ENCODE results near the gene MAML2. TPM values are rescaled to one million over a fixed set of nuclear protein-coding genes. Genes with fewer than 3 reads are reported as not detected.

MAML2 gene
- polyA plus RNA-seq, 3 donors = 0.57 to 7.6 (median 1.2) TPM

DNA sequence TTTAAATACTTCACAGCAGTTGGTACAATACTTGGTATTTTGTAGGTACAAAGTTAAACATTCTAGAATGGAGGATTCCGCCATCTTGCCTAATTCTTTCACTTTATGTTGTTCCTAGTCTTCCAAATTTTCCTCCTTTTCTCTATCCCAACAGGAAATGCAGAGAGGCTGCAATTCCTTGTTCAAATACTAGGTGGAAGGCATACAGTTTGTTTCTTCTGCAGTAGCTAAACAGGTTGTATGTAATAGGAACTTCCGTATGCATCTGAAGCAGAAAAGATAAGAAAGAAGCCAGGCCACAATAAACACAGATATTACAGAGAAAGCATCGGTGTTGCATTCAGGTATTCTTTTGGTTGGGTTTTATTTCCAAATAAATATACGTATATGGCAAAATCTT lies 232.7 kb downstream of the MAML2 start:
- Histone ChIP-seq H3K27me3 (ENCODE audit: control insufficient read depth in 2 of 2, insufficient read depth in 2 of 2, low read length in 2 of 2) (no peaks in the 10 kb centered on the region), H3K4me2 (replicated peaks; ENCODE audit: extremely low read depth, low read length, poor library complexity, severe bottlenecking) (no peak overlapping the region), H3K36me3 (replicated peaks in 1 of 2; ENCODE audit: control insufficient read depth in 1 of 2, insufficient read depth in 2 of 2, low read length in 2 of 2) (no peaks in the 10 kb centered on the region), H3K27ac (ENCODE audit: low read depth in 1 of 2, low read length in 2 of 2) (no peak overlapping the region), H3K9me3 (replicated peaks in 1 of 2; ENCODE audit: control insufficient read depth in 1 of 2, insufficient read depth in 1 of 2, low read length in 2 of 2) (no peaks in the 10 kb centered on the region), H3K79me2 (ENCODE audit: insufficient read depth, low read length) (no peaks in the 10 kb centered on the region), H2AFZ (ENCODE audit: insufficient read depth, low read depth, low read length, poor library complexity, severe bottlenecking) (no peak overlapping the region), H3K4me3 (replicated peaks in 1 of 3; ENCODE audit: low read depth in 2 of 3, low read length in 3 of 3) (no peak overlapping the region), H3K4me1 (ENCODE audit: control insufficient read depth in 1 of 2, insufficient read depth in 2 of 2, low read length in 2 of 2) (no peaks in the 10 kb centered on the region), H4K20me1 (ENCODE audit: insufficient read depth, low read length) (no peaks in the 10 kb centered on the region), H3K9ac (ENCODE audit: insufficient read depth, low read length, poor library complexity, severe bottlenecking) (no peak overlapping the region)
- DNase-seq = no peak
- TF ChIP-seq, protein P1, sequence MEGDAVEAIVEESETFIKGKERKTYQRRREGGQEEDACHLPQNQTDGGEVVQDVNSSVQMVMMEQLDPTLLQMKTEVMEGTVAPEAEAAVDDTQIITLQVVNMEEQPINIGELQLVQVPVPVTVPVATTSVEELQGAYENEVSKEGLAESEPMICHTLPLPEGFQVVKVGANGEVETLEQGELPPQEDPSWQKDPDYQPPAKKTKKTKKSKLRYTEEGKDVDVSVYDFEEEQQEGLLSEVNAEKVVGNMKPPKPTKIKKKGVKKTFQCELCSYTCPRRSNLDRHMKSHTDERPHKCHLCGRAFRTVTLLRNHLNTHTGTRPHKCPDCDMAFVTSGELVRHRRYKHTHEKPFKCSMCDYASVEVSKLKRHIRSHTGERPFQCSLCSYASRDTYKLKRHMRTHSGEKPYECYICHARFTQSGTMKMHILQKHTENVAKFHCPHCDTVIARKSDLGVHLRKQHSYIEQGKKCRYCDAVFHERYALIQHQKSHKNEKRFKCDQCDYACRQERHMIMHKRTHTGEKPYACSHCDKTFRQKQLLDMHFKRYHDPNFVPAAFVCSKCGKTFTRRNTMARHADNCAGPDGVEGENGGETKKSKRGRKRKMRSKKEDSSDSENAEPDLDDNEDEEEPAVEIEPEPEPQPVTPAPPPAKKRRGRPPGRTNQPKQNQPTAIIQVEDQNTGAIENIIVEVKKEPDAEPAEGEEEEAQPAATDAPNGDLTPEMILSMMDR (IDR thresholded peaks at IDR 0.05) = no peak
- Mint-ChIP-seq H3K27me3 (ENCODE audit: low read depth in 3 of 3) (no peaks in the 10 kb centered on the region), H3K9me3 (peaks cover 0 to 1% (median 0%) of the 10 kb centered on the region in 7 donors), H3K4me1 (no peaks in the 10 kb centered on the region), H3K36me3 (peaks cover 2% of the 10 kb centered on the region in 2 donors), H3K4me3 (no peak overlapping the region), H3K27ac (no peak overlapping the region)
- WGBS (ENCODE audit: insufficient coverage) = no CpG with 5 or more reads among the region's 4 CpGs
- intact Hi-C loops (cut with micrococcal nuclease) = no loop called here

DNA sequence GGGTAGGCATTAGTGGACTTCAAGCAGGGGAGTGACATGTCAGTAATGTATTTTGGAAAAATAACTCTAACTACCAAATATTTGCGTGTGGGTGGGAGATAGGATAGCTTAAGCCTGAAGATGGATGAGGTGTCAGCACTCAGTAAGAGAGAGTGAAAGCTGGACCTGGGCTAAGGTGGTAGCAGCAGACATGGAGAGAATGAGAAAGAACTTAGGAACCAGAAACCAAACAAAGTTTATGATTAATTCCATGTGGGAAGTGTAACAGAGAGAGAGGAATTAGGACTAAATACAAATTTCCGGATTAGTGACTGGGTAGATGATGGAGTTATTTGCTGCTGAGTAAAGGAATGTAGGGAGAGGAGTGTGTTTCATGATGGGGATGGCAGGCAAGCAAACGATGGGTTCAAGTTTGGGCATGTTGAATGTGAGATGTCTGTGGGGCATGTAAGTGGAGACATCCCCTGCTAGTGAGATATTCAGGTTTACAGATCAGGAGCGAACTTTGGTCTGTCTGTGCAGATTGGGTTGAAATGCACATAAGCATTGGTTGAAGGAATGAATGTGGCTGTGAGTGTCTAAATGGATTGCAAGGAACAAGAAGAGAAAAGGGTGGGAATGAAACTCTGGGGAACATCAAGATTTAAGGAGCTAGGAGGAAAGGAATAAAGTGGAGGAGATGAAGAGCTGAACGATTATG lies 233.5 kb downstream of the MAML2 start:
- H3K36me3 Mint-ChIP-seq = peaks cover 0 to 2% of the 10 kb centered on the region in 2 donors
- H3K4me1 Mint-ChIP-seq = no peaks in the 10 kb centered on the region
- no peak overlapping the region for H3K4me2 ChIP-seq (replicated peaks; ENCODE audit: extremely low read depth, low read length, poor library complexity, severe bottlenecking)
- 94% methylated on average over 4 of the region's 5 CpGs for WGBS (ENCODE audit: insufficient coverage)
- no peak overlapping the region for H3K4me3 Mint-ChIP-seq
- no peak overlapping the region for H3K27ac Mint-ChIP-seq
- no peaks in the 10 kb centered on the region for H3K79me2 ChIP-seq (ENCODE audit: insufficient read depth, low read length)
- no peaks in the 10 kb centered on the region for H3K9me3 ChIP-seq (replicated peaks in 1 of 2; ENCODE audit: control insufficient read depth in 1 of 2, insufficient read depth in 1 of 2, low read length in 2 of 2)
- no peak overlapping the region for H3K27ac ChIP-seq (ENCODE audit: low read depth in 1 of 2, low read length in 2 of 2)
- H3K27me3 Mint-ChIP-seq (ENCODE audit: low read depth in 3 of 3) = no peaks in the 10 kb centered on the region
- H3K4me1 ChIP-seq (ENCODE audit: control insufficient read depth in 1 of 2, insufficient read depth in 2 of 2, low read length in 2 of 2) = no peaks in the 10 kb centered on the region
- H3K27me3 ChIP-seq (ENCODE audit: control insufficient read depth in 2 of 2, insufficient read depth in 2 of 2, low read length in 2 of 2) = no peaks in the 10 kb centered on the region
- DNase-seq = no peak
- TF ChIP-seq, protein P1 (IDR thresholded peaks at IDR 0.05) = no peak
- H4K20me1 ChIP-seq (ENCODE audit: insufficient read depth, low read length) = peaks cover 2% of the 10 kb centered on the region
- H3K36me3 ChIP-seq (replicated peaks in 1 of 2; ENCODE audit: control insufficient read depth in 1 of 2, insufficient read depth in 2 of 2, low read length in 2 of 2) = no peaks in the 10 kb centered on the region
- H3K9me3 Mint-ChIP-seq = no peaks in the 10 kb centered on the region
- no peak overlapping the region for H3K9ac ChIP-seq (ENCODE audit: insufficient read depth, low read length, poor library complexity, severe bottlenecking)
- H3K4me3 ChIP-seq (replicated peaks in 1 of 3; ENCODE audit: low read depth in 2 of 3, low read length in 3 of 3) = no peak overlapping the region
- no peak overlapping the region for H2AFZ ChIP-seq (ENCODE audit: insufficient read depth, low read depth, low read length, poor library complexity, severe bottlenecking)
- intact Hi-C loops (cut with micrococcal nuclease) = no loop called here
